ENCODE data around the gene MAN2C1. TPM values are rescaled to one million over a fixed set of nuclear protein-coding genes. Genes with fewer than 3 reads are reported as not detected.

MAN2C1 gene
- total RNA-seq, 5 donors from 2014 or later (not counting 1 experiment from before 2014, with no cell fraction given) = 357 to 529 (median 447) TPM

DNA sequence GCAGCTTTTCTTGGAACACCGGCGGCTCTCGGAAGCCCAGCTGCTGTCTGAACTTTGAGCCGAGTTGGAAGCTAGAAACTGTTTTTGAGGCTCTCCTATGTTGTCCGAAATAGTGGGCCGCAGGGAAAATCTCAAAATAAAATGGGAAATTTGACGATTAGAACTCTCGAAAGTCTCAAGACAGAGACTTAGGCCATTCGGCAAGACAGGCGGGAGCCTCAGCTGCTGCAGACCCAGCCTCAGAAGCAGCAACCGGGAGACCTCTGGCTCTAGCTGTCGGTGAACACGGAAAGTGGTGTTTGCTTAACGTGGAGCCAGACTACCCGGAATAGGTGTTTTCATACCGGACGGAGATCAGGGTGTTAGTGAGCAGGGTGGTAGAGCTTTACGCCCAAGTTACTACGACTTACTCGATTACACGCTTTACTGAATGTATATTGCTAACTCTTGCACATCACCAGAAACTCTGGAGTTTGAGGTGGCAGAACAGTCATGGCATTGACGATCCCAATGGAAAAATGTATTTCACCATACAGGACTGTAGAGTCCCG, 357 bp upstream of the MAN2C1 start:
- peaks cover 2 to 57% of the 10 kb centered on the region in 2 donors for H3K36me3 ChIP-seq (ENCODE audit: control insufficient read depth in 2 of 2, extremely low read depth in 1 of 2, insufficient read depth in 1 of 2, low read length in 1 of 2)
- peak overlapping the region; percentile 89 to 91 (median 90) for H3K4me3 Mint-ChIP-seq
- peaks cover 16 to 27% (median 26%) of the 10 kb centered on the region in 3 donors for H3K4me1 Mint-ChIP-seq
- POLR2A ChIA-PET = interaction anchor here (0.6 to 1.2 kb wide), 2 partner anchors 21 to 314 kb away, joined by 3 read pairs; no protein-coding TSS in a partner anchor
- WGBS (ENCODE audit: insufficient coverage) = 7% methylated on average over 14 of the region's 23 CpGs
- peak in 1 of 35 experiments; percentile 51 for DNase-seq
- peak overlapping the region; percentile 95 for H3K27ac Mint-ChIP-seq
- no peaks in the 10 kb centered on the region for H3K27me3 Mint-ChIP-seq
- peak overlapping the region; percentile 92 for H3K27ac ChIP-seq (ENCODE audit: low read length)
- H3K4me1 ChIP-seq (ENCODE audit: control insufficient read depth in 1 of 2, extremely low read depth in 1 of 2, insufficient read depth in 2 of 2, low read length in 2 of 2) = peaks cover 3 to 18% of the 10 kb centered on the region in 2 experiments
- H3K27me3 ChIP-seq (replicated peaks in 1 of 2; ENCODE audit: control insufficient read depth in 2 of 2, extremely low read depth in 1 of 2, insufficient read depth in 2 of 2, low read length in 1 of 2) = no peaks in the 10 kb centered on the region
- CTCF ChIA-PET = interaction anchor here (0.6 to 2.3 kb wide), 11 partner anchors 10 to 431 kb away, joined by 3 to 16 read pairs (median 3); partner anchors contain the start of genes COX5A (in 1 of the 2), IMP3 (in 1 of the 2), PPCDC (in 1 of the 2) and SIN3A (in 1 of the 2)
- no peaks in the 10 kb centered on the region for H3K9me3 Mint-ChIP-seq
- H3K4me3 ChIP-seq (ENCODE audit: control insufficient read depth in 1 of 2, extremely low read depth in 1 of 2, low read length in 1 of 2) = peak overlapping the region; percentile 91 to 93
- ATAC-seq (replicated peaks in 1 of 4) = peak in 1 of 4 experiments; percentile 12
- H3K36me3 Mint-ChIP-seq = peaks cover 30% of the 10 kb centered on the region
- H3K9me3 ChIP-seq = no peaks in the 10 kb centered on the region

DNA sequence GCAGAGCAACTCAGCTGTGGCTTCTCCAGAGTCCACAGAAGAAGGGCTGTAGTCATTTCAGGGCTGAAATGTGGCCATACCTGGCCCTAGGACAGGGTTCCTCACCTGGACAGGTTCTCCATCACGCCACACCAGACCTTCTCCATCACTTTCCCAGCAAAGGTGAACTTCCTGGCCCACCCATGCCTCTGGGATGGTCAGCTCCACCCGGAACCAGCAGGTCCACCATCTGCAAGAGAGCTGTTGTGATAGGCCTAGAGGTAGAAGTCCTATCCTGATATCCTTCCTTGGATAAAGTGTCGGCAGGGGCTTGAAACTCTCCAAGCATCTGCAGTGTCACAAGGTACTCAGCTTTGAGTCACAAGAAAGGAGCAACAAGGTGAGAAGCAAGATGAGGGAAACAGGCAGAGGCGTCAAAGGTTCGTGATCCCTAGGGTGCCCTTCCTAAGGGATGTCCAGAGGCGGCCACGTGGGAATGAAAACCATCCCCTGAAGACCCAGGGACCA, 948 bp downstream of the MAN2C1 start:
- Histone ChIP-seq H3K4me1 (ENCODE audit: control insufficient read depth in 1 of 2, extremely low read depth in 1 of 2, insufficient read depth in 2 of 2, low read length in 2 of 2) (peaks cover 3 to 18% of the 10 kb centered on the region in 2 experiments), H3K27ac (ENCODE audit: low read length) (peak overlapping the region; percentile 92), H3K27me3 (replicated peaks in 1 of 2; ENCODE audit: control insufficient read depth in 2 of 2, extremely low read depth in 1 of 2, insufficient read depth in 2 of 2, low read length in 1 of 2) (no peaks in the 10 kb centered on the region), H3K9me3 (no peaks in the 10 kb centered on the region), H3K36me3 (ENCODE audit: control insufficient read depth in 2 of 2, extremely low read depth in 1 of 2, insufficient read depth in 1 of 2, low read length in 1 of 2) (peaks cover 2 to 60% of the 10 kb centered on the region in 2 donors), H3K4me3 (ENCODE audit: control insufficient read depth in 1 of 2, extremely low read depth in 1 of 2, low read length in 1 of 2) (peak overlapping the region; percentile 91 to 93)
- Mint-ChIP-seq H3K9me3 (no peaks in the 10 kb centered on the region), H3K4me3 (peak overlapping the region; percentile 89 to 91 (median 90)), H3K36me3 (peaks cover 28% of the 10 kb centered on the region), H3K4me1 (peaks cover 16 to 28% (median 27%) of the 10 kb centered on the region in 3 donors), H3K27me3 (no peaks in the 10 kb centered on the region), H3K27ac (peak overlapping the region; percentile 66 to 95)
- no peak for DNase-seq
- WGBS (ENCODE audit: insufficient coverage) = 30% methylated on average over 6 of the region's 7 CpGs
- ChIA-PET CTCF (interaction anchor here (0.6 to 2.3 kb wide), 19 partner anchors 9 to 344 kb away, joined by 3 to 18 read pairs (median 4); partner anchors contain the start of genes COMMD4 (in 1 of the 2), IMP3 (in 1 of the 2), PPCDC (in 1 of the 2) and SIN3A (in 1 of the 2)), POLR2A (interaction anchor here (0.5 to 1.2 kb wide), 5 partner anchors 17 to 88 kb away, joined by 3 to 8 read pairs (median 3); partner anchors contain the start of gene SIN3A (in 1 of the 2))
- ATAC-seq (replicated peaks in 1 of 4) = no peak

DNA sequence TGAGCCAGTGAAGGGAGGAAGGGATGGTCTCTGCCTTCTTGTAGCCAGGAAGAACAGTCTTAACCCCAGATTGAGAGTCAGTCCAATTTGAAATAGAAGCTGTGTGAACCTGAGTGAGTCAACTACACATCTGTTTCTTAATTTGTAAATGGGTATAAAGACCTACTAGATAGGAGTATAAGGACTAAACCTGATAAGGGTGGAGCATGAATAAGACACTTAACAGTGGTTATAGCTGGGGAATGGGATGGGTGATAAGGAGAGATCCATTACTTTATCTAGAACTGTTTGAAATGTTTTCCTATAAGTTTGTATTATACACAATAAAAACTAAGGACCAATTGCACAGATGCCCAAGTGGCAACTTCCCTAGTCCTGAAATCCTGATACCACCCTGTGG, 1.4 kb downstream of the MAN2C1 start:
- ChIA-PET CTCF (interaction anchor here in 1 of 2 donors (1.0 to 1.7 kb wide), 8 partner anchors 9 to 274 kb away, joined by 3 to 17 read pairs (median 5); no protein-coding TSS in a partner anchor), POLR2A (interaction anchor here in 1 of 2 donors (0.8 kb wide), 1 partner anchor 16 kb away, joined by 3 read pairs; no protein-coding TSS in a partner anchor)
- peak overlapping the region; percentile 92 for H3K27ac ChIP-seq (ENCODE audit: low read length)
- Mint-ChIP-seq H3K27me3 (no peaks in the 10 kb centered on the region), H3K27ac (peak overlapping the region; percentile 61 to 95), H3K36me3 (peaks cover 28% of the 10 kb centered on the region), H3K4me1 (peaks cover 16 to 28% (median 27%) of the 10 kb centered on the region in 3 donors), H3K9me3 (no peaks in the 10 kb centered on the region), H3K4me3 (peak overlapping the region; percentile 89 to 91 (median 90))
- no peaks in the 10 kb centered on the region for H3K9me3 ChIP-seq
- H3K27me3 ChIP-seq (replicated peaks in 1 of 2; ENCODE audit: control insufficient read depth in 2 of 2, extremely low read depth in 1 of 2, insufficient read depth in 2 of 2, low read length in 1 of 2) = no peaks in the 10 kb centered on the region
- peaks cover 2 to 60% of the 10 kb centered on the region in 2 donors for H3K36me3 ChIP-seq (ENCODE audit: control insufficient read depth in 2 of 2, extremely low read depth in 1 of 2, insufficient read depth in 1 of 2, low read length in 1 of 2)
- DNase-seq (no peak), ATAC-seq (replicated peaks in 1 of 4) (no peak)
- no peak overlapping the region for H3K4me3 ChIP-seq (ENCODE audit: control insufficient read depth in 1 of 2, extremely low read depth in 1 of 2, low read length in 1 of 2)
- H3K4me1 ChIP-seq (ENCODE audit: control insufficient read depth in 1 of 2, extremely low read depth in 1 of 2, insufficient read depth in 2 of 2, low read length in 2 of 2) = peaks cover 3 to 18% of the 10 kb centered on the region in 2 experiments

DNA sequence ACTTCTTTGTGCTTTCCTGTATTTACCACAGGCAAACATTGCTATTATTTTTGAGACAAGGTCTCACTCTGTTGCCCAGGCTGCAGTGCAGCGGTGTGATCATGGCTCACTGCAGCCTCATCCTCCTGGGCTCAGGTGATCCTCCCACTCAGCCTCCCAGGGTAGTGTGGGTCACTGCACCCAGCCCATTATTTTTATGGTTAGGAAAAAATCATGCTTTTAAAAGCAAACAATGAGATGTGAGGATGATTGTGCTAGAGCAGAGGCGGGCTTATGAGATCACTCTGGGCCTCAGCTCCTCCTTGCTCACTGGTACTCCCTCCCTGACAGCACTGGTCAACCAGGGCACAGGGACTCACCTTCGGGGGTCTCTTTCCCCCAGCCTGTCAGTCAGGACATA, 2.2 kb downstream of the MAN2C1 start:
- no peaks in the 10 kb centered on the region for H3K27me3 ChIP-seq (replicated peaks in 1 of 2; ENCODE audit: control insufficient read depth in 2 of 2, extremely low read depth in 1 of 2, insufficient read depth in 2 of 2, low read length in 1 of 2)
- Mint-ChIP-seq H3K36me3 (peaks cover 22% of the 10 kb centered on the region), H3K4me3 (no peak overlapping the region), H3K27ac (no peak overlapping the region), H3K4me1 (peaks cover 16 to 28% (median 27%) of the 10 kb centered on the region in 3 donors), H3K27me3 (no peaks in the 10 kb centered on the region), H3K9me3 (no peaks in the 10 kb centered on the region)
- H3K27ac ChIP-seq (ENCODE audit: low read length) = no peak overlapping the region
- CTCF ChIA-PET = interaction anchor here in 1 of 2 donors (1.4 kb wide), 1 partner anchor 275 kb away, joined by 7 read pairs; no protein-coding TSS in a partner anchor
- no peak overlapping the region for H3K4me3 ChIP-seq (ENCODE audit: control insufficient read depth in 1 of 2, extremely low read depth in 1 of 2, low read length in 1 of 2)
- H3K9me3 ChIP-seq = no peaks in the 10 kb centered on the region
- peaks cover 3 to 18% of the 10 kb centered on the region in 2 experiments for H3K4me1 ChIP-seq (ENCODE audit: control insufficient read depth in 1 of 2, extremely low read depth in 1 of 2, insufficient read depth in 2 of 2, low read length in 2 of 2)
- no CpG with 5 or more reads among the region's 3 CpGs for WGBS (ENCODE audit: insufficient coverage)
- POLR2A ChIA-PET = no interaction called here
- no peak for DNase-seq
- no peak for ATAC-seq (replicated peaks in 1 of 4)
- H3K36me3 ChIP-seq (ENCODE audit: control insufficient read depth in 2 of 2, extremely low read depth in 1 of 2, insufficient read depth in 1 of 2, low read length in 1 of 2) = peaks cover 3 to 60% of the 10 kb centered on the region in 2 donors

DNA sequence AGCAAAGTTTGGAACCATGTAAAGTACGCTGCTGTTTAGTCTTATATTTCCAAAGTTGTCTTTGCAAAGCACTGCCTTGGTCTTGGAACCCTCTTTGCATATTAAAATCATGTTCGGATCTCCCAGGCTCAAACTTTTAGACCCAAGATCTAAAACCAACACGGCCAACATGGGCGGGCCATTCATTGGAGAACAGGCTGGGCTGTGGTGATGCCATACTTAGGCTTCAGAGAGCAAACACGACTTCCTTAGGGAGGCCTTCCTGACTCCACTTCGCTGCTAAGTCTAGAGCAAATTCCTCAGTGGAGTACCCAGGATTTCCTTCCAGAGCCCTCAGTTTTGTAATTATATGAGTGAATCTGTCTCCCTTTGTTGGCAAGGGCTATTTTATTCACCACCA, 3.5 kb downstream of the MAN2C1 start:
- H3K4me3 Mint-ChIP-seq = no peak overlapping the region
- peaks cover 14 to 26% (median 25%) of the 10 kb centered on the region in 3 donors for H3K4me1 Mint-ChIP-seq
- peaks cover 7 to 60% of the 10 kb centered on the region in 2 donors for H3K36me3 ChIP-seq (ENCODE audit: control insufficient read depth in 2 of 2, extremely low read depth in 1 of 2, insufficient read depth in 1 of 2, low read length in 1 of 2)

DNA sequence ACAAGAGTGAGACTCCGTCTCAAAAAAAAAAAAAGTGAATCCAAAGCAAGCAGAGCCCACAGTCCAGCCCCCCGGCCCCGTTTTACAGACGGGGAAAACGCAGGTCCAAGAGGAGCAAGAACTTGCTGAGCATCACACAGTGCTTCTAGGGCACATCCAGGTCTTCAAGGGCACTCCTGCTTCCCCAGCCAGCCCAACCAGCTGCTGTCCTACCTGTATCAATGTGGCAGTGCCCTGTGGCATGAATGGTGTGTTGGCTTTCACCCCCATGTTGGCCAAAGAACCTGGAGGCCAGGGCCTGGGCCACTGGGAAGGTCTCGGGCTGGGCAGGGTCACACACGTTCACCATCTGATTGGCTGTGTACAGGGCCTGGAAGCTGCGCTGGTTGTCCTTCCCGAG, 4.6 kb downstream of the MAN2C1 start:
- peaks cover 23% of the 10 kb centered on the region for H3K36me3 Mint-ChIP-seq
- peaks cover 0 to 12% of the 10 kb centered on the region in 2 experiments for H3K4me1 ChIP-seq (ENCODE audit: control insufficient read depth in 1 of 2, extremely low read depth in 1 of 2, insufficient read depth in 2 of 2, low read length in 2 of 2)
- 95% methylated on average over 7 of the region's 9 CpGs for WGBS (ENCODE audit: insufficient coverage)
- H3K9me3 ChIP-seq = no peaks in the 10 kb centered on the region
- H3K4me1 Mint-ChIP-seq = peaks cover 3 to 15% (median 14%) of the 10 kb centered on the region in 3 donors
- peaks cover 13 to 71% of the 10 kb centered on the region in 2 donors for H3K36me3 ChIP-seq (ENCODE audit: control insufficient read depth in 2 of 2, extremely low read depth in 1 of 2, insufficient read depth in 1 of 2, low read length in 1 of 2)
- DNase-seq = no peak
- no peaks in the 10 kb centered on the region for H3K27me3 ChIP-seq (replicated peaks in 1 of 2; ENCODE audit: control insufficient read depth in 2 of 2, extremely low read depth in 1 of 2, insufficient read depth in 2 of 2, low read length in 1 of 2)
- no peak overlapping the region for H3K27ac Mint-ChIP-seq
- H3K27me3 Mint-ChIP-seq = no peaks in the 10 kb centered on the region
- ChIA-PET POLR2A (no interaction called here), CTCF (no interaction called here)
- no peaks in the 10 kb centered on the region for H3K9me3 Mint-ChIP-seq
- ATAC-seq (replicated peaks in 1 of 4) = no peak
- no peak overlapping the region for H3K4me3 ChIP-seq (ENCODE audit: control insufficient read depth in 1 of 2, extremely low read depth in 1 of 2, low read length in 1 of 2)
- H3K27ac ChIP-seq (ENCODE audit: low read length) = no peak overlapping the region
- H3K4me3 Mint-ChIP-seq = no peak overlapping the region

More for the DNA sequence above, 3.5 kb downstream of the MAN2C1 start:
- no peak overlapping the region for H3K4me3 ChIP-seq (ENCODE audit: control insufficient read depth in 1 of 2, extremely low read depth in 1 of 2, low read length in 1 of 2)
- H3K36me3 Mint-ChIP-seq = peaks cover 23% of the 10 kb centered on the region
- no peaks in the 10 kb centered on the region for H3K27me3 ChIP-seq (replicated peaks in 1 of 2; ENCODE audit: control insufficient read depth in 2 of 2, extremely low read depth in 1 of 2, insufficient read depth in 2 of 2, low read length in 1 of 2)
- H3K9me3 Mint-ChIP-seq = no peaks in the 10 kb centered on the region
- no peak overlapping the region for H3K27ac ChIP-seq (ENCODE audit: low read length)
- no peak overlapping the region for H3K27ac Mint-ChIP-seq
- no peaks in the 10 kb centered on the region for H3K27me3 Mint-ChIP-seq
- ATAC-seq (replicated peaks in 1 of 4) (no peak), DNase-seq (no peak)
- ChIA-PET CTCF (no interaction called here), POLR2A (no interaction called here)
- H3K9me3 ChIP-seq = no peaks in the 10 kb centered on the region
- WGBS (ENCODE audit: insufficient coverage) = 94% methylated on average over 3 of the region's 6 CpGs
- peaks cover 3 to 18% of the 10 kb centered on the region in 2 experiments for H3K4me1 ChIP-seq (ENCODE audit: control insufficient read depth in 1 of 2, extremely low read depth in 1 of 2, insufficient read depth in 2 of 2, low read length in 2 of 2)

Data from T-cell (primary cell).